Endothelial cell of umbilical vein (primary cell): ENCODE data around the gene XYLB. TPM values are rescaled to one million over a fixed set of nuclear protein-coding genes. Genes with fewer than 3 reads are reported as not detected.

Experiments used
- BruUV-seq: library from RNA; stranded (reverse); fragments of 400-500 nt; replicated peaks from 2 replicates; lab custom pipeline; 2021; lab: Mats Ljungman, UMichigan
- CTCF ChIA-PET: fragments of 300-600, 350-600 bp; sonication (Branson Sonifier 250); formaldehyde crosslinking; loops from one replicate; lab custom pipeline; 2021; ENCODE audit warnings: antibody characterized with exemption, inconsistent platforms; lab: Charles Lee
- POLR2A ChIA-PET: fragments of 300-600, 350-600 bp; sonication (Branson Sonifier 250); formaldehyde crosslinking; loops from one replicate; lab custom pipeline; 2021; ENCODE audit warnings: antibody characterized with exemption, inconsistent platforms; lab: Charles Lee
- DNase-seq: peaks from one replicate; pipeline ENCODE4 v3.0.0-alpha.2; 2011; ENCODE audit warnings: low read depth, low spot score
- FAIRE-seq: peaks from 2 replicates; lab custom pipeline; 2011; peaks lifted over from hg19 to GRCh38; lab: Jason Lieb, UNC
- H2AFZ ChIP-seq: 2 replicates; pipeline ENCODE4 v1.6.0; 2012; ENCODE audit warnings: low read depth, low read length, control low read depth, inconsistent platforms
- H3K27ac ChIP-seq: 2 replicates; pipeline ENCODE4 v1.5.1; 2011; ENCODE audit warnings: low read depth, mild to moderate bottlenecking, control low read depth, low read length, moderate library complexity; ENCODE audit not compliant: insufficient read depth
- H3K27me3 ChIP-seq, 2 experiments: 2 replicates each; pipeline versions ENCODE4 v1.6.0 to v1.6.1; 2011; ENCODE audit warnings: low read length in 2 of 2, mixed read lengths in 1 of 2; ENCODE audit not compliant: control insufficient read depth in 2 of 2, insufficient read depth in 2 of 2
- H3K36me3 ChIP-seq, 2 experiments: 2 replicates in 1 of 2; 3 replicates in 1 of 2; pipeline ENCODE4 v1.5.1; 2011; ENCODE audit warnings: low read length in 2 of 2, mild to moderate bottlenecking in 1 of 2, moderate library complexity in 1 of 2; ENCODE audit not compliant: control insufficient read depth in 2 of 2, insufficient read depth in 2 of 2; ENCODE audit errors: extremely low read depth in 1 of 2
- H3K4me1 ChIP-seq: 3 replicates; pipeline ENCODE4 v1.5.1; 2011; ENCODE audit warnings: mild to moderate bottlenecking, low read length; ENCODE audit not compliant: control insufficient read depth, insufficient read depth; ENCODE audit errors: extremely low read depth
- H3K4me2 ChIP-seq: 2 replicates; pipeline ENCODE4 v1.6.1; 2011; ENCODE audit warnings: low read length, control low read depth, mixed read lengths; ENCODE audit not compliant: insufficient read depth
- H3K4me3 ChIP-seq, 3 experiments: fragments of 200-600 bp in 1 of 3; sonication (generic), shearing (Covaris generic) in 1 of 3; replicated peaks in 1 of 3; 2 replicates each; pipeline ENCODE4 v1.5.1; 2011 to 2016; ENCODE audit warnings: control low read depth in 3 of 3, low read length in 3 of 3, mild to moderate bottlenecking in 2 of 3, inconsistent platforms in 1 of 3, low read depth in 1 of 3, moderate library complexity in 1 of 3; ENCODE audit not compliant: insufficient read depth in 1 of 3
- H3K79me2 ChIP-seq: 2 replicates; pipeline ENCODE4 v1.6.0; 2012; ENCODE audit warnings: low read length, inconsistent platforms; ENCODE audit not compliant: control insufficient read depth, insufficient read depth
- H3K9ac ChIP-seq: replicated peaks from 2 replicates; pipeline ENCODE3; 2011; ENCODE audit warnings: low read length, control low read depth; ENCODE audit not compliant: insufficient read depth; ENCODE audit errors: extremely low read depth
- H3K9me1 ChIP-seq: replicated peaks from 3 replicates; pipeline ENCODE4 v1.6.0; 2011; ENCODE audit warnings: mild to moderate bottlenecking, low read length; ENCODE audit not compliant: control insufficient read depth, insufficient read depth; ENCODE audit errors: extremely low read depth
- H3K9me3 ChIP-seq: replicated peaks from 2 replicates; pipeline ENCODE4 v1.5.1; 2012; ENCODE audit warnings: low read length, inconsistent platforms; ENCODE audit not compliant: control insufficient read depth, insufficient read depth
- H4K20me1 ChIP-seq: replicated peaks from 2 replicates; pipeline ENCODE3; 2011; ENCODE audit warnings: mild to moderate bottlenecking, low read length; ENCODE audit not compliant: control insufficient read depth, insufficient read depth; ENCODE audit errors: extremely low read depth
- EZH2 ChIP-seq: IDR thresholded peaks from 2 replicates; pipeline ENCODE4 v1.6.1; 2012; ENCODE audit warnings: borderline replicate concordance, low read depth, mild to moderate bottlenecking, moderate library complexity, low read length, inconsistent platforms; ENCODE audit not compliant: severe bottlenecking
- FOS ChIP-seq: IDR thresholded peaks from 2 replicates; pipeline ENCODE4 v1.6.1; 2011; ENCODE audit warnings: mild to moderate bottlenecking, low read length, moderate library complexity, borderline replicate concordance; ENCODE audit not compliant: insufficient read depth
- GATA2 ChIP-seq: IDR thresholded peaks from 2 replicates; pipeline ENCODE4 v1.7.0; 2011; ENCODE audit warnings: low read depth, mild to moderate bottlenecking, moderate library complexity, mixed read lengths, low read length; ENCODE audit not compliant: insufficient read length, insufficient read depth
- JUN ChIP-seq: IDR thresholded peaks from 2 replicates; pipeline ENCODE4 v1.6.1; 2011; ENCODE audit warnings: borderline replicate concordance, low read depth; ENCODE audit not compliant: insufficient read length, insufficient read depth
- MYC ChIP-seq: IDR thresholded peaks from one replicate; pipeline ENCODE4 v1.6.1; 2011; ENCODE audit warnings: mild to moderate bottlenecking, low read depth, low read length
- POLR2A ChIP-seq: IDR thresholded peaks from 2 replicates; pipeline ENCODE4 v1.6.1; 2012; ENCODE audit warnings: low read depth, mild to moderate bottlenecking, control low read depth, low read length
- POLR2AphosphoS5 ChIP-seq: IDR thresholded peaks from 2 replicates; pipeline ENCODE4 v1.6.1; 2012; ENCODE audit warnings: low read depth, mild to moderate bottlenecking, control low read depth, low read length, moderate library complexity; ENCODE audit not compliant: insufficient read depth
- dilution Hi-C: fragments of 300-500 bp; cut with MboI; formaldehyde crosslinking; loops from one replicate; pipeline ENCODE4 v1.15.0; 2019; ENCODE audit warnings: low sequenced_read_pairs; ENCODE audit not compliant: extremely low pct_ligation_motif_present
- intact Hi-C: fragments of 100-400 bp; cut with micrococcal nuclease; formaldehyde crosslinking; loops from one replicate; pipeline ENCODE4 v1.10.0; 2022
- polyA plus RNA-seq, 4 experiments: library from polyadenylated mRNA; depleted of rRNA in 3 of 4; stranded (reverse) in 3 of 4; unstranded in 1 of 4; fragments of >200 nt; gene quantifications; 2 replicates each; pipeline versions ENCODE4 v1.2.1 to v1.2.3, GENCODE V29; 2011 to 2012; ENCODE audit warnings: missing spikeins in 1 of 4
- total RNA-seq: library from RNA; stranded (reverse); gene quantifications from 2 replicates; pipeline ENCODE4 v1.2.3, GENCODE V29; 2021
- TF ChIP-seq, protein P1 (sequence below): IDR thresholded peaks from 2 replicates; pipeline ENCODE4 v1.6.1; 2011; ENCODE audit not compliant: insufficient read depth, insufficient read length
- TF ChIP-seq, protein P2 (sequence below), 2 donors: IDR thresholded peaks; 1 replicate in 1 of 2; 2 replicates in 1 of 2; pipeline ENCODE4 v1.5.1; 2011; ENCODE audit warnings: low read length in 2 of 2, mild to moderate bottlenecking in 2 of 2, moderate library complexity in 2 of 2, control low read depth in 1 of 2, inconsistent platforms in 1 of 2, low read depth in 1 of 2; ENCODE audit not compliant: insufficient read depth in 1 of 2; ENCODE audit errors: extremely low read depth in 1 of 2

The XYLB gene
- total and polyA plus RNA-seq, 2 donors (not counting 3 experiments of a cell fraction or from before 2014, with no cell fraction given) = 3.7 to 4.3 TPM

DNA sequence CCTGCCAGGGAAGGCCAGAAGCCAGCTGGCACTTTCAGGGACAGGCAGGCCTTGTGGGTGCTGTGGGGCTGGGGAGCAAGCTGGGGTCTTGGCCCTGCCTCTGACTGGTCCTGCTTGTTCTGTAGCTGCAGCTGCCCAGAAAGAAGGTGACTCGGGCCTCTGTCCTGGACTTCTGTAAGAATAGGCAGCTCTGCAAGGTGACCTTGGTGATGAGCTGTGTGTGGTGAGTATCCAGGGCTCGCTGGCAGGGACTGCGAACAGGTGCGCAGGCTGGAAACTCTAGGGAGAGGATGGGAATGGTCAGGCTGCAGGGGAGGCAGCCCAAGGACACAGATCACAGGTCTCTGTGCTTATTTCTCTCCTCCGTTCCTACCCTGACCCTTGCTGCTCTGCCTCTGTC, 33.3 kb upstream of the XYLB start:
- H3K27me3 ChIP-seq = no peaks in the 10 kb centered on the region
- no peak overlapping the region for H3K4me2 ChIP-seq
- no peaks in the 10 kb centered on the region for H3K9me3 ChIP-seq
- no peak overlapping the region for H3K27ac ChIP-seq
- no peak overlapping the region for H2AFZ ChIP-seq
- FAIRE-seq (no peak), DNase-seq (no peak)
- intact Hi-C loops (no loop called here), dilution Hi-C loops (no loop called here)
- no peaks in the 10 kb centered on the region for H3K79me2 ChIP-seq
- H3K9me1 ChIP-seq = no peaks in the 10 kb centered on the region
- TF ChIP-seq JUN (no peak), FOS (no peak), MYC (no peak), POLR2A (no peak), EZH2 (no peak), GATA2 (no peak), POLR2AphosphoS5 (no peak)
- TF ChIP-seq, protein P1, sequence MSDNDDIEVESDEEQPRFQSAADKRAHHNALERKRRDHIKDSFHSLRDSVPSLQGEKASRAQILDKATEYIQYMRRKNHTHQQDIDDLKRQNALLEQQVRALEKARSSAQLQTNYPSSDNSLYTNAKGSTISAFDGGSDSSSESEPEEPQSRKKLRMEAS = no peak
- TF ChIP-seq, protein P2, sequence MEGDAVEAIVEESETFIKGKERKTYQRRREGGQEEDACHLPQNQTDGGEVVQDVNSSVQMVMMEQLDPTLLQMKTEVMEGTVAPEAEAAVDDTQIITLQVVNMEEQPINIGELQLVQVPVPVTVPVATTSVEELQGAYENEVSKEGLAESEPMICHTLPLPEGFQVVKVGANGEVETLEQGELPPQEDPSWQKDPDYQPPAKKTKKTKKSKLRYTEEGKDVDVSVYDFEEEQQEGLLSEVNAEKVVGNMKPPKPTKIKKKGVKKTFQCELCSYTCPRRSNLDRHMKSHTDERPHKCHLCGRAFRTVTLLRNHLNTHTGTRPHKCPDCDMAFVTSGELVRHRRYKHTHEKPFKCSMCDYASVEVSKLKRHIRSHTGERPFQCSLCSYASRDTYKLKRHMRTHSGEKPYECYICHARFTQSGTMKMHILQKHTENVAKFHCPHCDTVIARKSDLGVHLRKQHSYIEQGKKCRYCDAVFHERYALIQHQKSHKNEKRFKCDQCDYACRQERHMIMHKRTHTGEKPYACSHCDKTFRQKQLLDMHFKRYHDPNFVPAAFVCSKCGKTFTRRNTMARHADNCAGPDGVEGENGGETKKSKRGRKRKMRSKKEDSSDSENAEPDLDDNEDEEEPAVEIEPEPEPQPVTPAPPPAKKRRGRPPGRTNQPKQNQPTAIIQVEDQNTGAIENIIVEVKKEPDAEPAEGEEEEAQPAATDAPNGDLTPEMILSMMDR (IDR thresholded peaks at IDR 0.05; ENCODE audit: extremely low read depth in 1 of 2, insufficient read depth in 1 of 2, low read depth in 1 of 2, low read length in 2 of 2) = no peak
- H4K20me1 ChIP-seq = no peaks in the 10 kb centered on the region
- no peak overlapping the region for H3K4me3 ChIP-seq
- no peak overlapping the region for H3K9ac ChIP-seq
- no peaks in the 10 kb centered on the region for H3K4me1 ChIP-seq
- ChIA-PET POLR2A (no interaction called here), CTCF (no interaction called here)
- no TSS peak for BruUV-seq
- no peaks in the 10 kb centered on the region for H3K36me3 ChIP-seq
